GM12801 (cell line): ENCODE data around the gene BICDL2.

Source experiments
- TF ChIP-seq, protein P1 (sequence below): IDR thresholded peaks from one replicate; pipeline ENCODE4 v1.5.1; 2011; ENCODE audit warnings: control low read depth; ENCODE audit not compliant: insufficient read length; ENCODE audit errors: extremely low read depth

BICDL2 gene, protein sequence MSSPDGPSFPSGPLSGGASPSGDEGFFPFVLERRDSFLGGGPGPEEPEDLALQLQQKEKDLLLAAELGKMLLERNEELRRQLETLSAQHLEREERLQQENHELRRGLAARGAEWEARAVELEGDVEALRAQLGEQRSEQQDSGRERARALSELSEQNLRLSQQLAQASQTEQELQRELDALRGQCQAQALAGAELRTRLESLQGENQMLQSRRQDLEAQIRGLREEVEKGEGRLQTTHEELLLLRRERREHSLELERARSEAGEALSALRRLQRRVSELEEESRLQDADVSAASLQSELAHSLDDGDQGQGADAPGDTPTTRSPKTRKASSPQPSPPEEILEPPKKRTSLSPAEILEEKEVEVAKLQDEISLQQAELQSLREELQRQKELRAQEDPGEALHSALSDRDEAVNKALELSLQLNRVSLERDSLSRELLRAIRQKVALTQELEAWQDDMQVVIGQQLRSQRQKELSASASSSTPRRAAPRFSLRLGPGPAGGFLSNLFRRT

DNA sequence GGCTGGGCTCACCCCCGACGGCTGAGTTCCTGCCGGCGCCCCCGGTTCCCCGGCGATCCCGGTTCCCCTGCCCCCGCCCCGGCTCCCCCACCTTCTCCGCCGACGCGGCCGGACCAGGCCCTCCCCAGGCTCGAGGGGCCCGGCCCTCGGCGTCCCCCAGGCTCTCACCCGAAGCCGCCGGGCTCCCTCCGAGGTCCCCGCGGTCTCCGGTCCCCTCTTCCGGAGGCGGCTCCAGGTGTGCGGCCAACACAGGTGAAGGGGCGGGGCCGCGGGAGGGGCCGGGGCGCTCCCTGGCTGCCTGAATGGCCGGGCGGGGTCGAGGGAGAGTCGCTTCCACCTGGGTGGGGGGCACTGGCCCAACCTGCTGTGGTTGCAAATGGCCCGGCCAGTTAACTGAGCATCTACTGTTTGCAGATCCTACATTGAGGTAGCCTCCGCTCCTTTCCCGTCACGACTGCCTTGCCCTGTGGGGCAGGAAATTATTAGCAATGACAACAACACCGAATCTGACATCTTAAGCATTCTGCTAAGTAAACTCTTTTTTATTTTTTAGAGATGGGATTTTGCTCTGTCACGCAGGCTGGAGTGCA is at the start of gene BICDL2:
Gene BICDL2, minus strand, starts transcription at position 219 of the 590 bp plus-strand sequence. CDS start 1,448 bp downstream, outside the sequence.
- TF ChIP-seq, protein P1, sequence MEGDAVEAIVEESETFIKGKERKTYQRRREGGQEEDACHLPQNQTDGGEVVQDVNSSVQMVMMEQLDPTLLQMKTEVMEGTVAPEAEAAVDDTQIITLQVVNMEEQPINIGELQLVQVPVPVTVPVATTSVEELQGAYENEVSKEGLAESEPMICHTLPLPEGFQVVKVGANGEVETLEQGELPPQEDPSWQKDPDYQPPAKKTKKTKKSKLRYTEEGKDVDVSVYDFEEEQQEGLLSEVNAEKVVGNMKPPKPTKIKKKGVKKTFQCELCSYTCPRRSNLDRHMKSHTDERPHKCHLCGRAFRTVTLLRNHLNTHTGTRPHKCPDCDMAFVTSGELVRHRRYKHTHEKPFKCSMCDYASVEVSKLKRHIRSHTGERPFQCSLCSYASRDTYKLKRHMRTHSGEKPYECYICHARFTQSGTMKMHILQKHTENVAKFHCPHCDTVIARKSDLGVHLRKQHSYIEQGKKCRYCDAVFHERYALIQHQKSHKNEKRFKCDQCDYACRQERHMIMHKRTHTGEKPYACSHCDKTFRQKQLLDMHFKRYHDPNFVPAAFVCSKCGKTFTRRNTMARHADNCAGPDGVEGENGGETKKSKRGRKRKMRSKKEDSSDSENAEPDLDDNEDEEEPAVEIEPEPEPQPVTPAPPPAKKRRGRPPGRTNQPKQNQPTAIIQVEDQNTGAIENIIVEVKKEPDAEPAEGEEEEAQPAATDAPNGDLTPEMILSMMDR: no peak

DNA sequence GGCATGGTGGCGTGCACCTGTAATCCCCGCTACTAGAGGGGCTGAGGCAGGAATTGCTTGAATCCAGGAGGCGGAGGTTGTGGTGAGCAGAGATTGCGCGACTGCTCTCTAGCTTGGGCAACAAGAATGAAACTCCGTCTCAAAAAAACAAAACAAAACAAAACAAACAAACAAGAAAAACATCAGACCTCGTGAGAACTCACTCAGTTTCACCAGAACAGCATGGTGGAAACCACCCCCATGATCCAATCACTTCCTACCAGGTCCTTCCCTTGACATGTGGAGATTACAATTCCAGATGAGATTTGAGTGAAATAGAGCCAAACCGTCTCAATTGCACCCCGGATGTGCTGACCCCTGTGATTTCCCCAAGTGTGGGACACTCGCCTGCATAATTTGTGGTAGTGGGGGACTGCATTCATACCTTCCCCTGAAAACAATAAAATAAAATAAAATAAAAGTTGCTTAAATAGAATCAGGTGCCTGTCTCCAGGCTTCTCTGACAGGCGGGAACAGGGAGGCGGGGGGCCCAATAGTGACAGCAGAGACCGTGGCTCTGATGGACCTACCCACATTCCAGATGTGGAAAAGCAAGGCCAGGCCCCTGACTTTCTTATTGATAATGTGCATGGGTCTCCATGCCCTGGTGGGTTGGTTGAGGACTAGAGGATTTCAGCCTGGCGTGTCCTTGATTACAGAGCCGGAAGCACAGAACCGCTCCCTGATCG is 49.3 kb upstream of the BICDL2 start:
- TF ChIP-seq, protein P1: no peak

DNA sequence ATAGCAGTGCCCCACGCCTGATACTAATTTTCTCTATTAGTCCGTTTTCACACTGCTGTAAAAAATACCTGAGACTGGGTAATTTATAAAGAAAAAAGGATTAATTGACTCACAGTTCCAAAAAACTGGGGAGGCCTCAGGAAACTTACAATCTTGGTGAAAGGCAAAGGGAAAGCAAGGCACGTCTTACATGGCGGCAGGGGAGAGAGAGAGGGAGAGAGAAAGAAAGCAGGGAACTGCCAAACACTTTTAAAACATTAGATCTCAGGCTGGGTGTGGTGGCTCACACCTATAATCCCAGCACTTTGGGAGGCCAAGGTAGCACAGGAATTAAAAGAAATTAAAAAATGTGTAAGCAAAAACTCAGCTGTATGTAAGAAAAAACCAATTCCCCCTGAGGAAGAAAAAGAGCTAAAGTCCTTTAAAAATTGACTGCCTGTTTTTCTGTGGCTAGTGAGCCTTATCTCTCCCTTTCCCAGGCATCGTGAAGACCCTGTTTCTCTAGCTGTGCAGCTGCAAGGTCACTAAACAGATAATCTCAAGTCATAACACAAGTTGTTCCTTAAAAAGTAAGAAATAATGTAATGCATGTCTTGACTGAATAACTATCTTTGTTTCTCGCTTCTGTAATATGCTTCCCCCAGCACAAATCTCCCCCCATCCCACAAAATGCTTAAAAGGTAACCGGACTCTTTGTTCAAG is 48.4 kb upstream of the BICDL2 start:
- TF ChIP-seq, protein P1: no peak

DNA sequence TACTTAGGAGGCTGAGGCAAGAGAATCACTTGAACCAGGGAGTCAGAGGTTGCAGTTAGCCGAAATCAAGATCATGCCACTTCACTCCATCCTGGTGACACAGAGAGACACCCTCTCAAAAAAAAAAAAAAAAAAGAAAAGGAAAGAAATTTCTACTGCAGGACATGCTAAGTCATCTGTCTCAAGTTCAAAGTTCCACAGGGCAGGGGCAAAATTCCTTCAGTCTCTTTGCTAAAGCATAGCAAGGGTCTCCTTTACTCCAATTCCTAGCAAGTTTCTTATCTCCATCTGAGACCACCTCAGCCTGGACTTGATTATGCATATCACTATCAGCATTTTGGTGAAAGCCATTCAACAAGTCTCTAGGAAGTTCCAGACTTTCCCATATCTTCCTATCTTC is 47.7 kb upstream of the BICDL2 start:
- TF ChIP-seq, protein P1: no peak

DNA sequence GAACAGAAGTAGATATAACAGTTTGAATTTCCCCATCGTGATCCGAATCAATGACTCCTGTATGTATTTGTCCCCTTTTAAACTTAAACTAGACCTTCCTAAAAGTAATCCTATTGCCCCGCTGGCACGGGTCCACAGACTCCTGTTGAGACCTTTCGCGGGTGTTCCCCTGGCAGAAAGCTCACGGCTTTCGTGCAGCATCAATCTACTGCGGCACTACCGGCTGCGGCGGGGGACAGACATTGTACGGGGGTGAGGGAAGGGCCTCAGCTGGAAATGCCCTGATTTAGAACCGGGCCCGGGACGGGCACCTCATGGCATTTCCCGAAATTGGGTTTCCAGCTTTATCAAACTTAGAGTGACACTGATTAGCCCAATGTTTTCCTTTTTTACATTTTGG is 43.3 kb upstream of the BICDL2 start:
- TF ChIP-seq, protein P1: no peak

DNA sequence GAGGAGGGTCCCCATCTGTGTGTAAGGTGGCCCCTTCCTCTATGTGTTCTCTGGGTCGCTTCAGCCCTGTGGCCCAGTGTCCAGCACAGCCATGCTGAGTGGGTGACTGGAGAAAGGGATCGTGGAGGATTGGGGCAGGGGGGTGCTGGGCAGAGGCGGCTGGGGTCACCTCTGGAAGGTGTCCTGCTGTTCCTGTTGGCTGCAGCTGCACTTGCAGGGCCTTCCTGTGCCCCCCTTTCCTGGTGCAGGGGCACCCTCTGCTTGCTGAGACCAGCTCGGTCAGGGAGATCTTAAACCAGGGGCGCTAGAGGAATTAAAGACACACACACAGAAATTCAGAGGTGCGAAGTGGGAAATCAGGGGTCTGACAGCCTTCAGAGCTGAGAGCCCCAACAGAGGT is 39.8 kb upstream of the BICDL2 start:
- TF ChIP-seq, protein P1: no peak
